HG03354 (cell line): ENCODE measurements around the gene OPN4.
A peak's percentile ranks its signal among the peaks of the same experiment; 100 is the strongest.

Experiments
- ATAC-seq: cut with Tn5 transposase; IDR thresholded peaks from one replicate; pipeline ENCODE4 v1.9.1; 2021; ENCODE audit warnings: mild to moderate bottlenecking; ENCODE audit not compliant: unreplicated experiment, poor library complexity, severe bottlenecking

The OPN4 gene

DNA sequence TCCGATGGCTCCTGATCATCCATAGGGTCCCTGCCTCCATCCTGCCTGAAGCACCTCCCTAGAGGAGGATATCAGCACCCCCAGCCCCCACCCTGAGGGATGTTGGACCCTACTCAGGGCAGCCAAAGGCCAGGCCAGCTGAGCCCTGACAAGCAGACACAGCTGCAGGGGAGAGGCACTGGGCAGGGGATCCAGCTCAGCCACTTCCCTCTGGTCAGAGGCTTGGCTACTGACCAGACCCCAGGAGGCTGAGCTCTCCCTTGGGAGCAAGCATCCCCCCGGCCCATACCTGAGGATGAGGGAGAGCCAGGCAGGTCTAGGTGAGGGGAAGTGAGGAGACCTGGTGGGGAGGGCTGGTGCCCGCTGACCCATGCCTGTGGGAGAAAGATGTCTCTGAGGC is 20.6 kb downstream of the OPN4 start:
- no peak for ATAC-seq

DNA sequence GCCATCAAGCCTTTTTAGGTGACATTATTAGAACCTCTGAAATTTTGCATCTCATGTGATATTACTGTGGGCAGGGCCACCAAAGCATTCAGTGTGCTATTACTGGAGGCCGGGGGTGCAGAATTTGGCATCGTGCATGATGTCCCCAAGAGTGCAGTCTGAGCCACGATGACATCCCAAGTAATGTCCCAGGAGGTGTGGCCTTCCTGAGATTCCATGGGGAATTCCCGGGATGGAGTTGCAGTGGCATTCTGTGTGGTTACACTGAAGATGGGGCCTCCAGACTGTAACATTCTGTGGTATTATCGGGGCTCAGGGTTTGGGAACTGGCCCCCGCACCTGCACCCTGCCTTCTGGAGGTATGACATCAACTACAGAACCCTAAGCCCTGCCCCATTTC is 23.0 kb downstream of the OPN4 start:
- no peak for ATAC-seq

DNA sequence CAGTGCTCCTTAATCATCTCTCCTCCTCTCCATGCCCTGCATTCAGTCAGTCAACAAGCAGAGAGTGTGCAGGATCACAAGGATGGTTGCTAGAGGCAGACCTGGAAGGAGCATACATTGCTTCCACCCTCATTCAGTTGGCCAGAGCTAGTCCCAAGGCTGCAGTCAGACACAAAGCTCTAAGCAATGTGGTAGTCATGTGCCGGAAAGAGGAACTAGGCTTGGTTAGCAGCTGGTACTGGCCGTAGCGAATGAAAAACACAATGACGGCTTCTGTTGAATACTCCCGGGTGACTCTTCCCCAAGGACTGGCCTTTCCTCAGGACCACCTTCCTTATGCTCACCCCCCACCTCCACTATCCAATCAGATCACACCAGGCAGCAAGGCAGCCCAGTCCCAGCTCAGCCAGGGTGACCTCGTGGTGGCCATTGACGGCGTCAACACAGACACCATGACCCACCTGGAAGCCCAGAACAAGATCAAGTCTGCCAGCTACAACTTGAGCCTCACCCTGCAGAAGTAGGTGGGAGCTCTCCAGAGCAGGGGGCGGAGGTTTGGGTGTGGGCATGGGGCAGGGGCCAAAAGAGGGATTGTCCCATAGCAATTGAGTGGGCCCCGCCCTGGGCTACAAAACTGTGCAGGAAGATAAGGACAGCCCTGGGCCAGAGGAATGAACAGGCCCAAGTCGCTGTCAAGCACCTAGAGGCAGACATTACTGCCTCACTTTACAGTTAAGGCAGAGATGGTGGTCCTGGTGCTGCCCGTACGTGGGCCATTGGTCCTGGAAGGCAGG is 24.8 kb downstream of the OPN4 start:
- peak; percentile 70 for ATAC-seq

GRCh38 chr10:86681047-86681446 is 26.7 kb downstream of the OPN4 start:
- ATAC-seq, result no peak

GRCh38 chr10:86681722-86682386 is 27.5 kb downstream of the OPN4 start:
- no peak for ATAC-seq

DNA sequence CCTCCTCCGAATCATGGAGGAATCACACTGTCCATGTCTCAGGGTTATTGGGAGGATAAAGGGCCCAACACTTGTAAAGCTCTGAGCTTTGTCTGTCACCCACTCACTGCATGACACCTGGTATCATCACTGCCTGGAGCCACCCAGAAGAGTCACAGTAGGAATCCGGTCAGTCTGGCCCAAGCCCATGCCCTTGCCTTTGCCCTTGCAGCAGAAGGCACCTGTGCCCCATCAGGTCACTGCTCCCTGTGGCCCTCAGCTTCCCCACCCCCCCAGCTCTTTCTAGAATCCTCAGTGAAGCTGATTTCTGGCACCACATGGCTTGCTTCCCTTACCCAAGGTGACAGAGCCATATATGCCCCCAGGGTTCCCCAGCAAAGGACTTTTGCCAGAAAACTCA is 28.3 kb downstream of the OPN4 start:
- ATAC-seq, result no peak

- no peak for ATAC-seq
These were observed 30.2 kb downstream of the OPN4 start for GRCh38 chr10:86684331-86685097.

DNA sequence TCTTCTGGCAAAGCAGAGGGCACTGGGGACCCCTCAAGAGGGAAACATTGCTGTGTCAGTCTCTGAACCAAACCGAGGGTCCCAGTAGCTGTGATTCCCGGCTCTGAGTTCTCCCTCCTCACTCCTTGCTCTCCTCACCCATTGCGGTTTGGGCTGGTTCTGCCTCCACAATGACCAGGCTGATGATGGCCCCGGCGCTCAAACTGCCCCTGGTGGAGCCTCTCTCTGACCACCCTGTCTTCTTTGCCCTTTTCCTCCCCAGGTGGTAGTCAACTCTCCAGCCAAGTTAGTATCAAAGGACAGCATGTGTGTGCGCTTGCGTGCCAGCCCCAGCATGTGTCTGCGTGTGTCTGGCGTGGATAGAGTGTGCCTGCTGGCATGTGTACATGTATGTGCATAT is 31.1 kb downstream of the OPN4 start:
- no peak for ATAC-seq

- ATAC-seq, result no peak
These were observed 31.7 kb downstream of the OPN4 start for GRCh38 chr10:86685893-86686632.

DNA sequence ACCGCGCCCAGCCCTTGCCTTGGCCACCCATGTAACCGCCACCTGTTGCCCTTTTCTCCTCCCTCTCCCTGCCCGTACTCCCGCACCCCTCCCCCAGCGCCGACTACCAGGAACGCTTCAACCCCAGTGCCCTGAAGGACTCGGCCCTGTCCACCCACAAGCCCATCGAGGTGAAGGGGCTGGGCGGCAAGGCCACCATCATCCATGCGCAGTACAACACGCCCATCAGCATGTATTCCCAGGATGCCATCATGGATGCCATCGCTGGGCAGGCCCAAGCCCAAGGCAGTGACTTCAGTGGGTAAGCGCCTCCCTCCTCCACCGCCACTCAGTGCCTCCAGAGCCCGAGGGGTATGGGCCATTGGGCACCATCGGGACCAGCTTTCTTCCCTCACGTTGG is 32.6 kb downstream of the OPN4 start:
- no peak for ATAC-seq

GRCh38 chr10:86687750-86688149 is 33.4 kb downstream of the OPN4 start:
- ATAC-seq, result no peak

- ATAC-seq, result peak; percentile 81
These were observed 34.1 kb downstream of the OPN4 start for GRCh38 chr10:86688398-86688921.

DNA sequence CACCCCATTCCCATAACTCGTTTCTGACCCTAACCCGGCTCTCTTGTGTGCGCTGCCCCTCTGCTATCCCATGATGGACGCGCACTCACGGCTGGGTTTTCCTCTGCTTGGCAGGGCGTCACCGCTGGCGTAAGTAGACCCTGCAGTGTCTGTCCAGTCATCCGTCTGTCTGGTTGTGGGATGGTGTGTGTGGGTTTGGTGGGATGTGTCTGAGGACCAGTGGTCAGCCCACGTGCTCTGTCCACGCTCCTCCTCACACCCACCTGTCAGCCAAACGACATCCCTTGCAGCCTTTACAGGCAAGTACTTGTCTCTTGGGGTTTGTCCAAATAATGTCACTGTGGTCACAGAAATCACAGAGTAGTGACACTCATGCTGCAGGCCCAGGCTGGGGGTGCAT is 34.8 kb downstream of the OPN4 start:
- no peak for ATAC-seq

- ATAC-seq, result no peak
These were observed 35.9 kb downstream of the OPN4 start for GRCh38 chr10:86690231-86690630.

DNA sequence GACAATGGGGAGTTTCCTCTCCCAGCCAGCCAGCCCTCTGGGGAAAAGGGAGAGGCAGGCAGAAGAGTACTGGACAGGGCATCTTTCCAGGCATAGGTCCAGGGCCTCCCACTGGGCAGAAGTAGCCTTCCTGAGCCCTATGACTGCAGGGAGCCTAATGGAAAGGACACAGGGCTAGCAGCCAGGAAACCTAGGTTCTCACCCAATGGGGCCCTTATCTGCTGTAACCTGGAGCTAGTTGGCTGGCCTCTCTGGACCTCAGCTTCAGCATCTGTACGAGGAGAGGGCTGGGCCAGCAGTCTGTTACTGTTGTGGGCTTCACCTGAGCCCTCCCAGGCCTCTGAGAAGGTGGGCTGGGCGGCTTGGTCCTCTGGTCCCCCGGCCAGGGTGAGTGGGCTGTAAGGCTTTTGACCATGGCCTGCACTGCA is 36.3 kb downstream of the OPN4 start:
- ATAC-seq, result no peak

- ATAC-seq, result no peak
These were observed 37.1 kb downstream of the OPN4 start for GRCh38 chr10:86691333-86692022.

GRCh38 chr10:86692023-86692514 is 37.7 kb downstream of the OPN4 start:
- no peak for ATAC-seq

DNA sequence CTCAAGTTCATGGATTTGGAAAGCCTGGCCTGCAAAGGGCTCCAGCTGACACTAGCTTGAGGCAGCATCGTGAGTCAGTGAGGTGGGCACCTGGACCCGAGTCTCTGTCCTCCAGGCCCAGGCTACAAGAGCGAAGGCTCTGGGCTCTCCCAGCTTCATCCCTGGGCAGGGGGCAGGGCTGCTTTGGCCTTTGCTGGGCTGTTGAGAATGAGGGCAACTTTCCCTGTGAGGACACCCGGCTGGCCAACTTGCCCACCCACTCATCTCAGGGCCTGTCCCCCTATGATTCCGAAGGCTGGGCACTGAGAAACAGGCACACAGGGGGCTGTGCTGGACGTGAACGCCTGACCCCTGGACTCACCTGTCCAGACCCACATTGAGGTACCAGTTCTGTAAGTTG is 38.3 kb downstream of the OPN4 start:
- ATAC-seq, result no peak

- no peak for ATAC-seq
These were observed 38.9 kb downstream of the OPN4 start for GRCh38 chr10:86693275-86693674.
